Breast epithelium (tissue), 3 donors: ENCODE measurements around the gene KRTAP10-1.

ENCODE experiments used
- CTCF ChIP-seq, 3 donors: fragments of 450-650 bp; IDR thresholded peaks; one replicate each; pipeline ENCODE4 v1.5.1; 2016 to 2017; ENCODE audit warnings: antibody characterized with exemption in 3 of 3, mild to moderate bottlenecking in 3 of 3, moderate library complexity in 3 of 3
- POLR2A ChIP-seq: fragments of 450-650 bp; IDR thresholded peaks from one replicate; pipeline ENCODE4 v1.6.1; 2016; ENCODE audit warnings: antibody characterized with exemption, mild to moderate bottlenecking, moderate library complexity
- POLR2AphosphoS5 ChIP-seq, 3 donors: sonication (generic); formaldehyde crosslinking; IDR thresholded peaks; one replicate each; pipeline ENCODE4 v1.6.1; 2017; ENCODE audit warnings: antibody characterized with exemption in 3 of 3

GRCh38 chr21:44552136-44552535 is 12.1 kb upstream of the KRTAP10-1 start:
- TF ChIP-seq CTCF (IDR thresholded peaks at IDR 0.05), result no peak
- no peak for TF ChIP-seq POLR2A
- TF ChIP-seq POLR2AphosphoS5 (IDR thresholded peaks at IDR 0.05), result no peak
